Measurements from ENCODE around the gene DOC2A. TPM values are rescaled to one million over a fixed set of nuclear protein-coding genes. Genes with fewer than 3 reads are reported as not detected.

The DOC2A gene
- total and polyA plus RNA-seq, 10 donors = 0.74 to 4.8 (median 2.5) TPM

DNA sequence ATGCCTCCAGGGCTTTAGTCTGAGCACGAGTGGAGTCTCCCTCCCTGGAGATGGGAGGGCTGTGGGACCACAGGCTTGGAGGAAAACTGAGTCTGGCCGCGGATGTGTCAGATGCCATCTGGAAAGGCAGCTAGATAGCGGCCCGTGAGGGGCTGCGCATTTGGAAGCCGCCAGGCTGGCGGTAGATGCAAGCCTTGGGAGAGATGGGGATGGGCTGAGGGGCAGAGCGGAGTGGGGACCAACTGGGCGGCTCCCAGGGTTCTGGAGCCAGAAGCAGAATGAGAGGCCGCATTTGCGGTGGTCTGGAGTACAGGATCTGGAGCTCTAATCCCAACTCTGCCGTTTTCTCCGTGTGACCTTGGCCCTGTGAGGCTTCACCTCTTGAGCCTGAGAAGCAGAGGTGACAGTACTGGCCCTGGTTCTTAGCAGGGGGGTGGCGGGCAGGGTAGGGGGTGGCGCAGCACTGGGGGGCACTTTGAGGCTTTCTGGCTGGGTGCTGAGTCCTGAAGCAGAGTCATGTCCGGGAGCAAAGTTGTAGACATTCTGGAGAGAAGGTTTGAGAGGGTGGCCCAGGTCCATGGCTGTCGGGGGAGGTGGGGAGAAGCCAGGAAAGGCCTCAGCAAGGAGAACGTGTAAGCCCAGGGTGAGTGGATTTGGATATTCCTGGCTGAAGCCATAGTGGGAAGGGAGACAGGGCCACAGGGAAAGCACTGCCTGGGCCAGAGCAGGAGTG is 8.0 kb downstream of the DOC2A start:
- Histone ChIP-seq H3K27me3 (replicated peaks in 1 of 7) (no peaks in the 10 kb centered on the region), H3K9me3 (no peaks in the 10 kb centered on the region), H3K27ac (no peak overlapping the region), H3K4me3 (no peak overlapping the region), H3K36me3 (peaks cover 0 to 85% (median 20%) of the 10 kb centered on the region in 6 donors), H3K4me1 (peaks cover 0 to 25% (median 14%) of the 10 kb centered on the region in 6 donors)
- TF ChIP-seq POLR2A (IDR thresholded peaks at IDR 0.05) = no peak
- TF ChIP-seq, protein P1, sequence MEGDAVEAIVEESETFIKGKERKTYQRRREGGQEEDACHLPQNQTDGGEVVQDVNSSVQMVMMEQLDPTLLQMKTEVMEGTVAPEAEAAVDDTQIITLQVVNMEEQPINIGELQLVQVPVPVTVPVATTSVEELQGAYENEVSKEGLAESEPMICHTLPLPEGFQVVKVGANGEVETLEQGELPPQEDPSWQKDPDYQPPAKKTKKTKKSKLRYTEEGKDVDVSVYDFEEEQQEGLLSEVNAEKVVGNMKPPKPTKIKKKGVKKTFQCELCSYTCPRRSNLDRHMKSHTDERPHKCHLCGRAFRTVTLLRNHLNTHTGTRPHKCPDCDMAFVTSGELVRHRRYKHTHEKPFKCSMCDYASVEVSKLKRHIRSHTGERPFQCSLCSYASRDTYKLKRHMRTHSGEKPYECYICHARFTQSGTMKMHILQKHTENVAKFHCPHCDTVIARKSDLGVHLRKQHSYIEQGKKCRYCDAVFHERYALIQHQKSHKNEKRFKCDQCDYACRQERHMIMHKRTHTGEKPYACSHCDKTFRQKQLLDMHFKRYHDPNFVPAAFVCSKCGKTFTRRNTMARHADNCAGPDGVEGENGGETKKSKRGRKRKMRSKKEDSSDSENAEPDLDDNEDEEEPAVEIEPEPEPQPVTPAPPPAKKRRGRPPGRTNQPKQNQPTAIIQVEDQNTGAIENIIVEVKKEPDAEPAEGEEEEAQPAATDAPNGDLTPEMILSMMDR (IDR thresholded peaks at IDR 0.05 in 8 of 11, conservative IDR thresholded peaks at IDR 0.05 in 3 of 11) = no peak
- TF ChIP-seq POLR2AphosphoS5 (IDR thresholded peaks at IDR 0.05) = peak in 1 of 3 donors; percentile 28
- WGBS, 5 donors = 85 to 93% (median 90%) methylated on average over 19 of the region's 19 CpGs
- intact Hi-C loops (cut with DNase I; ENCODE audit: low total_unique reads) = loop anchor here (5.0 kb wide), 1 partner anchor 40 kb away; the partner anchor contains the start of gene TMEM219
- DNase-seq = peak; percentile 65

DNA sequence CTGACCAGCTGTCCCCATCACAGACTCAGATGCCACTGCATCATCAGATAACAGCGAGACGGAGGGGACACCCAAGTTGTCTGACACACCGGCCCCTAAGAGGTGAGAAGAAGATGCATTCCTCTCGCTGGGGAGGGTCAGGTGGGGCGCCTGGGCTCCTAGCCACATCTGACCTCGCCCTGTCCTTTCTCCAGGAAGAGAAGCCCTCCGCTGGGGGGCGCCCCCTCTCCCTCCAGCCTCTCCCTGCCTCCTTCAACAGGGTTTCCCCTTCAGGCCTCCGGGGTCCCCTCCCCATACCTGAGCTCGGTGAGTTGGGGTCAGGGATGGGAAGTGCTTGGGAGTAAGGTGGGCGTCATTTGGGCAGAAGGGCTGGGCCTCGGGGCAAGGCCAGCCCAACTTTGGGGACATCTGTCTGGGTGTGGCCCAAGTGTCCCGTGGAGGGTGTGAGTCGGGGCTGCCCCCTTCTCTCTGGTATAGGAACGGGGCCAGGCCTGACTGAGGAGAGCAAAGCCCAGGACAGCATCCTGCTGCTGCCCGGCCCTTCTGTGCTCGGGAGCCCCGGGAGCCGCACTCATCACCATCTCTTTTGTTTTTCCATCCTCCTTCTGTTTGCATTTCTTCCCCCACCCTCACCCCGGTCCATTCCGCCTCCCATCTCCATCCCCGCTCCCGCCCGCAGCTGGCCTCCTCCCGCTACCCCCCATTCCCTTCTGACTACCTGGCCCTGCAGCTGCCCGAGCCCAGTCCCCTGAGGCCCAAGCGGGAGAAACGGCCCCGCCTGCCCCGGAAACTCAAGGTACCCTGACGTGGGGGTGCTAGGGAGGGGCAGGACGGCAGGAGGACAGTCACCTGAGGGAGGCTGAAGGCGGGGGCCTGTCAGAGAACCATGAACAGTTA is 9.8 kb downstream of the DOC2A start:
- no peak for TF ChIP-seq POLR2A (IDR thresholded peaks at IDR 0.05)
- TF ChIP-seq POLR2AphosphoS5 (IDR thresholded peaks at IDR 0.05) = peak in 1 of 3 donors; percentile 16
- TF ChIP-seq, protein P1 (IDR thresholded peaks at IDR 0.05 in 8 of 11, conservative IDR thresholded peaks at IDR 0.05 in 3 of 11) = no peak
- Histone ChIP-seq H3K36me3 (peaks cover 0 to 87% (median 20%) of the 10 kb centered on the region in 6 donors), H3K9me3 (no peaks in the 10 kb centered on the region), H3K4me1 (peaks cover 8 to 40% (median 28%) of the 10 kb centered on the region in 6 donors), H3K27me3 (replicated peaks in 1 of 7) (no peaks in the 10 kb centered on the region), H3K4me3 (no peak overlapping the region), H3K27ac (no peak overlapping the region)
- intact Hi-C loops (cut with DNase I; ENCODE audit: low total_unique reads) = loop anchor here (5.0 kb wide), 1 partner anchor 39 kb away; the partner anchor contains the start of gene TMEM219
- DNase-seq = peak; percentile 71
- WGBS, 5 donors = 89 to 93% (median 89%) methylated on average over 29 to 33 of the region's 33 CpGs

DNA sequence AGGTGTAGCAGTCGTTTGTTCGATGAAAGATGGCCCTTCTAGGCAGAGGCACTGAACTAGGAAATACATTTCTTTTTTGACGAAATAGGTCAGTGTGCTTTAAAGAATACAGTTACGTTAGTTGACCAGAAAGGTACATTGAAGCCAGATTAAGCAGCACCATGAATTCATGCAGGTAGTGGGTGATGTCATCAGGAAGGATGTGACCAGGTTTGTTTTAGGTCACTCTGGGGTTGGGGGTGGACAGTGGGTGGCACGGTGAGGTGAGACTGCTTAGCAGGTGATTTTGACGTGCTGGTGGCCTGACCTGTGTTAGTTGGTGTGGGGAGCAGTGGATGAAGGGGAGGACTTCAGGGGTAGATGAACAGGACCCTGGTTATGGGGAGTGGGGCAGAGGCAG is 11.2 kb downstream of the DOC2A start:
- TF ChIP-seq POLR2A (IDR thresholded peaks at IDR 0.05) = no peak
- no peak for TF ChIP-seq POLR2AphosphoS5 (IDR thresholded peaks at IDR 0.05)
- TF ChIP-seq, protein P1 (IDR thresholded peaks at IDR 0.05 in 8 of 11, conservative IDR thresholded peaks at IDR 0.05 in 3 of 11) = no peak
- H3K27ac ChIP-seq = no peak overlapping the region
- H3K36me3 ChIP-seq = peaks cover 0 to 74% (median 20%) of the 10 kb centered on the region in 6 donors
- peak; percentile 39 for DNase-seq
- WGBS, 5 donors = 87 to 95% (median 91%) methylated on average over 6 of the region's 6 CpGs
- peaks cover 12 to 33% (median 25%) of the 10 kb centered on the region in 6 donors for H3K4me1 ChIP-seq
- no peaks in the 10 kb centered on the region for H3K9me3 ChIP-seq
- no peaks in the 10 kb centered on the region for H3K27me3 ChIP-seq (replicated peaks in 1 of 7)
- intact Hi-C loops (cut with DNase I; ENCODE audit: low total_unique reads) = loop anchor here (5.0 kb wide), 1 partner anchor 37 kb away; the partner anchor contains the start of gene TMEM219
- no peak overlapping the region for H3K4me3 ChIP-seq
